Hippocampal formation (tissue), 2 donors: ENCODE measurements around the gene KIF26B.
"Not testable (repeated sequence)": the region's sequence is repeated elsewhere in the genome, so short reads cannot be mapped to it uniquely, and the experiment has no call there.

Experiments
- DNase-seq, 2 donors: peaks; one replicate each; lab custom pipeline; 2025; lab: John Stamatoyannopoulos, UW

The KIF26B gene

GRCh38 chr1:245154429-245155271 lies at the start of gene KIF26B:
KIF26B (plus strand) TSS chr1:245154985; CDS start chr1:245155425, 440 bp downstream.
- DNase-seq: peak in 1 of 2 donors; percentile 21

- DNase-seq: no peak
These were observed 49.7 kb upstream of the KIF26B start for GRCh38 chr1:245105042-245105441.

GRCh38 chr1:245105815-245106410 lies 48.9 kb upstream of the KIF26B start:
- no peak for DNase-seq

GRCh38 chr1:245107776-245108114 lies 47.0 kb upstream of the KIF26B start:
- DNase-seq: no peak

- DNase-seq: no peak
These were observed 46.5 kb upstream of the KIF26B start for GRCh38 chr1:245108246-245108645.

GRCh38 chr1:245108909-245109308 lies 45.9 kb upstream of the KIF26B start:
- DNase-seq: no peak

GRCh38 chr1:245110406-245110805 lies 44.4 kb upstream of the KIF26B start:
- DNase-seq: no peak

GRCh38 chr1:245111073-245111472 lies 43.7 kb upstream of the KIF26B start:
- DNase-seq: no peak

GRCh38 chr1:245113649-245114048 lies 41.1 kb upstream of the KIF26B start:
- no peak for DNase-seq

GRCh38 chr1:245116131-245116530 lies 38.7 kb upstream of the KIF26B start:
- DNase-seq: no peak

- no peak for DNase-seq
These were observed 38.0 kb upstream of the KIF26B start for GRCh38 chr1:245116751-245117150.

GRCh38 chr1:245118066-245118465 lies 36.7 kb upstream of the KIF26B start:
- DNase-seq: no peak

- DNase-seq: no peak
These were observed 36.0 kb upstream of the KIF26B start for GRCh38 chr1:245118806-245119205.

GRCh38 chr1:245121523-245121922 lies 33.3 kb upstream of the KIF26B start:
- DNase-seq: no peak

GRCh38 chr1:245124241-245124640 lies 30.5 kb upstream of the KIF26B start:
- no peak for DNase-seq

GRCh38 chr1:245124644-245125043 lies 30.1 kb upstream of the KIF26B start:
- DNase-seq: no peak

- no peak for DNase-seq
These were observed 28.3 kb upstream of the KIF26B start for GRCh38 chr1:245126530-245126929.

GRCh38 chr1:245128381-245129101 lies 26.2 kb upstream of the KIF26B start:
- no peak for DNase-seq

- no peak for DNase-seq
These were observed 25.2 kb upstream of the KIF26B start for GRCh38 chr1:245129319-245130240.

GRCh38 chr1:245130281-245131025 lies 24.3 kb upstream of the KIF26B start:
- not testable (repeated sequence) for DNase-seq

GRCh38 chr1:245131026-245131393 lies 23.8 kb upstream of the KIF26B start:
- DNase-seq: no peak
